ENCODE data around the gene PPP6R2.

DNA sequence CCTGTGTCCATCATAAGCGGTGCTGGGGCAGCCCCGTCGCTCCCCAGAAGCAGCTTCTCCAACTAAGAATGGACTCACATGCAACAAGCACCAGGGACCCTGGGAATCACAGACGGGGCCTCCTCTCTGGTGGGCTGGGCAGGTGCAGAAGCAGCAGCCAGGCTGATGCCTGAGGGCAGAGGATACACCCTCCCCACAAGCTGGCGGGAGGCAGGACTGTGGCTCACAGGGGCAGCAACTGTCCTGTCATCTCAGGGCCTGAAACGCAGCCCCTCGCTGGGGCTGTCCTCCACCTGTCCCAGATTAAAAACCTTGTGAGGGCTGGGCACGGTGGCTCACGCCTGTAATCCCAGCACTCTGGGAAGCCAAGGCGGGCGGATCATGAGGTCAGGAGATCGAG lies 134.8 kb downstream of the PPP6R2 start:
- TF ChIP-seq, protein P1, sequence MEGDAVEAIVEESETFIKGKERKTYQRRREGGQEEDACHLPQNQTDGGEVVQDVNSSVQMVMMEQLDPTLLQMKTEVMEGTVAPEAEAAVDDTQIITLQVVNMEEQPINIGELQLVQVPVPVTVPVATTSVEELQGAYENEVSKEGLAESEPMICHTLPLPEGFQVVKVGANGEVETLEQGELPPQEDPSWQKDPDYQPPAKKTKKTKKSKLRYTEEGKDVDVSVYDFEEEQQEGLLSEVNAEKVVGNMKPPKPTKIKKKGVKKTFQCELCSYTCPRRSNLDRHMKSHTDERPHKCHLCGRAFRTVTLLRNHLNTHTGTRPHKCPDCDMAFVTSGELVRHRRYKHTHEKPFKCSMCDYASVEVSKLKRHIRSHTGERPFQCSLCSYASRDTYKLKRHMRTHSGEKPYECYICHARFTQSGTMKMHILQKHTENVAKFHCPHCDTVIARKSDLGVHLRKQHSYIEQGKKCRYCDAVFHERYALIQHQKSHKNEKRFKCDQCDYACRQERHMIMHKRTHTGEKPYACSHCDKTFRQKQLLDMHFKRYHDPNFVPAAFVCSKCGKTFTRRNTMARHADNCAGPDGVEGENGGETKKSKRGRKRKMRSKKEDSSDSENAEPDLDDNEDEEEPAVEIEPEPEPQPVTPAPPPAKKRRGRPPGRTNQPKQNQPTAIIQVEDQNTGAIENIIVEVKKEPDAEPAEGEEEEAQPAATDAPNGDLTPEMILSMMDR (IDR thresholded peaks at IDR 0.05; ENCODE audit: extremely low read depth in 1 of 2, insufficient read depth in 1 of 2, low read depth in 1 of 2, low read length in 2 of 2) = no peak
- no peak for TF ChIP-seq POLR2A (IDR thresholded peaks at IDR 0.05; ENCODE audit: low read depth, low read length)
- TF ChIP-seq, protein P2, sequence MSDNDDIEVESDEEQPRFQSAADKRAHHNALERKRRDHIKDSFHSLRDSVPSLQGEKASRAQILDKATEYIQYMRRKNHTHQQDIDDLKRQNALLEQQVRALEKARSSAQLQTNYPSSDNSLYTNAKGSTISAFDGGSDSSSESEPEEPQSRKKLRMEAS (IDR thresholded peaks at IDR 0.05; ENCODE audit: insufficient read depth, insufficient read length) = no peak
